ENCODE results near the gene SMYD4.
A peak's percentile ranks its signal among the peaks of the same experiment; 100 is the strongest.

Gene SMYD4

GRCh38 chr17:1792495-1793446 lies 36.9 kb downstream of the SMYD4 start:
- H3K4me3 ChIP-seq (ENCODE audit: low read depth, low read length): no peak overlapping the region
- ChIA-PET POLR2A (no interaction called here), CTCF (interaction anchor here (1.3 to 2.8 kb wide), 3 partner anchors 8 to 72 kb away, joined by 3 to 20 read pairs (median 5); no protein-coding TSS in a partner anchor)
- DNase-seq (ENCODE audit: low read depth, low spot score): no peak
- TF ChIP-seq CTCF (IDR thresholded peaks at IDR 0.05; ENCODE audit: insufficient read depth, low read length, missing control alignments): no peak

GRCh38 chr17:1789936-1790335 lies 39.8 kb downstream of the SMYD4 start:
- POLR2A ChIA-PET: interaction anchor here (0.6 kb wide), 1 partner anchor 9 kb away, joined by 3 read pairs; no protein-coding TSS in a partner anchor
- no peak overlapping the region for H3K4me3 ChIP-seq (ENCODE audit: low read depth, low read length)
- DNase-seq (ENCODE audit: low read depth, low spot score): no peak
- CTCF ChIA-PET: no interaction called here
- TF ChIP-seq CTCF (IDR thresholded peaks at IDR 0.05; ENCODE audit: insufficient read depth, low read length, missing control alignments): no peak

GRCh38 chr17:1787301-1787902 lies 42.3 kb downstream of the SMYD4 start:
- no peak for TF ChIP-seq CTCF (IDR thresholded peaks at IDR 0.05; ENCODE audit: insufficient read depth, low read length, missing control alignments)
- ChIA-PET POLR2A (interaction anchor here (1.9 kb wide), 1 partner anchor 71 kb away, joined by 11 read pairs; no protein-coding TSS in a partner anchor), CTCF (interaction anchor here (0.8 to 7.8 kb wide), 8 partner anchors 9 to 139 kb away, joined by 3 to 180 read pairs (median 4); no protein-coding TSS in a partner anchor)
- H3K4me3 ChIP-seq (ENCODE audit: low read depth, low read length): no peak overlapping the region
- DNase-seq (ENCODE audit: low read depth, low spot score): peak; percentile 66

GRCh38 chr17:1786708-1787107 lies 43.0 kb downstream of the SMYD4 start:
- TF ChIP-seq CTCF (IDR thresholded peaks at IDR 0.05; ENCODE audit: insufficient read depth, low read length, missing control alignments): no peak
- POLR2A ChIA-PET: interaction anchor here (1.9 kb wide), 1 partner anchor 70 kb away, joined by 11 read pairs; no protein-coding TSS in a partner anchor
- no peak overlapping the region for H3K4me3 ChIP-seq (ENCODE audit: low read depth, low read length)
- no peak for DNase-seq (ENCODE audit: low read depth, low spot score)
- CTCF ChIA-PET: interaction anchor here (1.4 to 7.8 kb wide), 5 partner anchors 8 to 118 kb away, joined by 4 to 180 read pairs (median 6); no protein-coding TSS in a partner anchor

- no peak for TF ChIP-seq CTCF (IDR thresholded peaks at IDR 0.05; ENCODE audit: insufficient read depth, low read length, missing control alignments)
- CTCF ChIA-PET: interaction anchor here (0.7 to 7.8 kb wide), 9 partner anchors 8 to 248 kb away, joined by 3 to 180 read pairs (median 7); partner anchors contain the start of gene RILP
- POLR2A ChIA-PET: interaction anchor here (0.7 kb wide), 1 partner anchor 11 kb away, joined by 4 read pairs; no protein-coding TSS in a partner anchor
- no peak for DNase-seq (ENCODE audit: low read depth, low spot score)
- no peak overlapping the region for H3K4me3 ChIP-seq (ENCODE audit: low read depth, low read length)
Measured at GRCh38 chr17:1785930-1786329, 43.8 kb downstream of the SMYD4 start.

Data from AG04449 (cell line).